Fibroblast of lung (primary cell): Measurements from ENCODE around the gene TNIP1. TPM values are rescaled to one million over a fixed set of nuclear protein-coding genes. Genes with fewer than 3 reads are reported as not detected.

Experiments used
- DNase-seq, 2 donors: peaks; one replicate each; pipeline versions ENCODE4 v3.0.0 to v3.0.0-alpha.2; 2010; ENCODE audit warnings: low read depth in 2 of 2
- H2AFZ ChIP-seq: 2 replicates; pipeline ENCODE4 v1.5.1; 2012; ENCODE audit warnings: low read length, control low read depth, inconsistent platforms
- H3K27ac ChIP-seq: 2 replicates; pipeline ENCODE4 v1.5.1; 2011; ENCODE audit warnings: low read length, control low read depth; ENCODE audit not compliant: insufficient read depth
- H3K27me3 ChIP-seq: 2 replicates; pipeline ENCODE4 v1.5.1; 2011; ENCODE audit warnings: mild to moderate bottlenecking, low read length; ENCODE audit not compliant: control insufficient read depth, insufficient read depth
- H3K36me3 ChIP-seq: 2 replicates; pipeline ENCODE4 v1.5.1; 2011; ENCODE audit warnings: low read length; ENCODE audit not compliant: control insufficient read depth, insufficient read depth
- H3K4me1 ChIP-seq: 2 replicates; pipeline ENCODE4 v1.5.1; 2011; ENCODE audit warnings: low read length; ENCODE audit not compliant: control insufficient read depth, insufficient read depth; ENCODE audit errors: extremely low read depth
- H3K4me2 ChIP-seq: 2 replicates; pipeline ENCODE4 v1.5.1; 2011; ENCODE audit warnings: low read length, control low read depth; ENCODE audit not compliant: insufficient read depth; ENCODE audit errors: extremely low read depth
- H3K4me3 ChIP-seq, 4 experiments: fragments of 200-600 bp in 1 of 4; sonication (generic) in 1 of 4; replicated peaks in 1 of 4; 2 replicates each; pipeline ENCODE4 v1.5.1; 2011 to 2016; ENCODE audit warnings: low read length in 4 of 4, low read depth in 3 of 4, mild to moderate bottlenecking in 3 of 4, control low read depth in 2 of 4, inconsistent platforms in 1 of 4, mixed read lengths in 1 of 4; ENCODE audit not compliant: insufficient read depth in 1 of 4; ENCODE audit errors: control extremely low read depth in 1 of 4
- H3K79me2 ChIP-seq: 2 replicates; pipeline ENCODE4 v1.5.1; 2012; ENCODE audit warnings: mild to moderate bottlenecking, low read length, inconsistent platforms; ENCODE audit not compliant: control insufficient read depth, insufficient read depth
- H3K9ac ChIP-seq: 2 replicates; pipeline ENCODE4 v1.5.1; 2011; ENCODE audit warnings: mild to moderate bottlenecking, low read length, control low read depth; ENCODE audit not compliant: insufficient read depth
- H3K9me3 ChIP-seq: 2 replicates; pipeline ENCODE4 v1.5.1; 2012; ENCODE audit warnings: low read depth, low read length; ENCODE audit not compliant: control insufficient read depth, insufficient read depth
- H4K20me1 ChIP-seq: 2 replicates; pipeline ENCODE4 v1.5.1; 2011; ENCODE audit warnings: low read length; ENCODE audit not compliant: control insufficient read depth, insufficient read depth; ENCODE audit errors: extremely low read depth
- EZH2 ChIP-seq: IDR thresholded peaks from 2 replicates; pipeline ENCODE4 v1.5.1; 2012; ENCODE audit warnings: low read length, control low read depth, mild to moderate bottlenecking; ENCODE audit errors: missing control alignments
- polyA plus RNA-seq, 2 donors: library from polyadenylated mRNA; depleted of rRNA in 1 of 2; stranded (reverse) in 1 of 2; unstranded in 1 of 2; fragments of >200 nt; gene quantifications; 2 replicates each; pipeline ENCODE4 v1.2.1, GENCODE V29; 2011 to 2012; ENCODE audit warnings: missing spikeins in 1 of 2
- total RNA-seq: library from RNA; depleted of rRNA; stranded (reverse); fragments of >200 nt; gene quantifications from 2 replicates; pipeline ENCODE4 v1.2.1, GENCODE V29; 2014
- TF ChIP-seq, protein P1 (sequence below), 2 donors: IDR thresholded peaks in 1 of 2; conservative IDR thresholded peaks in 1 of 2; 1 replicate in 1 of 2; 2 replicates in 1 of 2; pipeline ENCODE4 v1.5.1; 2011 to 2012; ENCODE audit warnings: low read length in 2 of 2, control low read depth in 1 of 2, inconsistent platforms in 1 of 2, low read depth in 1 of 2, mild to moderate bottlenecking in 1 of 2

TNIP1 gene
- total and polyA plus RNA-seq, 2 donors (not counting 1 experiment from before 2014, with no cell fraction given) = 47.2 to 59.1 TPM

DNA sequence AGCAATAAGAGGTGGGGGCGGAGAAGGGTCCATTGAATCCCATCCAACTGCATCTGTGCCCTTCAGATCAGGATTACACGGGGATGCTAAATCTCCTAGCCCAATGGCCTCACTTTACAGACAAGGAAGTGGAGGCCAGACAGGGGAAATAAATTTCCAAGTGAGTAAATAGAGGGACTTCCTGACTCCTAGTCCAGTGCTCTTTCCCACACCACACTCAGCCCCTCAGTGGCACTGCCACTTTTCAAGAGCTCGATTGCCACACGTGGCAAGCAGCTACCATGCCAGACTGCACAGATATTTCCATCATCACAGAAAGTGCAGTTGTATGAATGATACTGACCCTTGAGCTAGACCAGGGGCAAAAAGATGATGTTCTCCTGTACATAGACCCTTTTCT lies 8.2 kb upstream of the TNIP1 start:
- no peaks in the 10 kb centered on the region for H3K36me3 ChIP-seq
- no peak overlapping the region for H3K27ac ChIP-seq
- H2AFZ ChIP-seq = no peak overlapping the region
- no peaks in the 10 kb centered on the region for H3K27me3 ChIP-seq
- peaks cover 16% of the 10 kb centered on the region for H3K4me1 ChIP-seq
- DNase-seq = no peak
- no peaks in the 10 kb centered on the region for H4K20me1 ChIP-seq
- no peak overlapping the region for H3K4me3 ChIP-seq
- H3K79me2 ChIP-seq = no peaks in the 10 kb centered on the region
- H3K9ac ChIP-seq = no peak overlapping the region
- H3K4me2 ChIP-seq = no peak overlapping the region
- no peaks in the 10 kb centered on the region for H3K9me3 ChIP-seq
- TF ChIP-seq, protein P1, sequence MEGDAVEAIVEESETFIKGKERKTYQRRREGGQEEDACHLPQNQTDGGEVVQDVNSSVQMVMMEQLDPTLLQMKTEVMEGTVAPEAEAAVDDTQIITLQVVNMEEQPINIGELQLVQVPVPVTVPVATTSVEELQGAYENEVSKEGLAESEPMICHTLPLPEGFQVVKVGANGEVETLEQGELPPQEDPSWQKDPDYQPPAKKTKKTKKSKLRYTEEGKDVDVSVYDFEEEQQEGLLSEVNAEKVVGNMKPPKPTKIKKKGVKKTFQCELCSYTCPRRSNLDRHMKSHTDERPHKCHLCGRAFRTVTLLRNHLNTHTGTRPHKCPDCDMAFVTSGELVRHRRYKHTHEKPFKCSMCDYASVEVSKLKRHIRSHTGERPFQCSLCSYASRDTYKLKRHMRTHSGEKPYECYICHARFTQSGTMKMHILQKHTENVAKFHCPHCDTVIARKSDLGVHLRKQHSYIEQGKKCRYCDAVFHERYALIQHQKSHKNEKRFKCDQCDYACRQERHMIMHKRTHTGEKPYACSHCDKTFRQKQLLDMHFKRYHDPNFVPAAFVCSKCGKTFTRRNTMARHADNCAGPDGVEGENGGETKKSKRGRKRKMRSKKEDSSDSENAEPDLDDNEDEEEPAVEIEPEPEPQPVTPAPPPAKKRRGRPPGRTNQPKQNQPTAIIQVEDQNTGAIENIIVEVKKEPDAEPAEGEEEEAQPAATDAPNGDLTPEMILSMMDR (conservative IDR thresholded peaks at IDR 0.05 in 1 of 2, IDR thresholded peaks at IDR 0.05 in 1 of 2; ENCODE audit: low read depth in 1 of 2, low read length in 2 of 2) = no peak
- TF ChIP-seq EZH2 = no peak

DNA sequence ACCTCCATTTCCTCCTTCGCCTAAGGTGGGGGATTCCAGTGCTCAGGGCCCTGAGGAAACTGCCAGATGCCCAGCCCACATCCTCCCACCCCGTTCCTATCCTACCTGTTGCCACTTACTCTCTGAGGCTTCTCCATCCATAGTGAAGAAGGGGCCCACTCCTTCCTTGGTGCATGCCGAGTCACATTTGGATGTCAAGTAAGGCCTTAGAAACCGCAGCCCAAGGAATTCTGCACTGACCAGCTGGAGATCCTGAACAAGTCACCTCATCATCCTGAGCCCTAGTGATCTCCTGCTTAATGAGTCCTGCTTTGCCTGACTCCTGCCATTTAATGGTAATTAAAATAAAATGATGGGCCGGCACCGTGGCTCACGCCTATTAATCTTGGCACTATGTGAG lies 6.7 kb upstream of the TNIP1 start:
- Histone ChIP-seq H3K36me3 (no peaks in the 10 kb centered on the region), H3K4me2 (no peak overlapping the region), H3K4me3 (no peak overlapping the region), H4K20me1 (no peaks in the 10 kb centered on the region), H3K27ac (no peak overlapping the region), H2AFZ (no peak overlapping the region), H3K27me3 (no peaks in the 10 kb centered on the region), H3K9ac (no peak overlapping the region), H3K79me2 (no peaks in the 10 kb centered on the region), H3K9me3 (no peaks in the 10 kb centered on the region), H3K4me1 (peaks cover 5% of the 10 kb centered on the region)
- DNase-seq = no peak
- TF ChIP-seq, protein P1 (conservative IDR thresholded peaks at IDR 0.05 in 1 of 2, IDR thresholded peaks at IDR 0.05 in 1 of 2; ENCODE audit: low read depth in 1 of 2, low read length in 2 of 2) = no peak
- no peak for TF ChIP-seq EZH2

DNA sequence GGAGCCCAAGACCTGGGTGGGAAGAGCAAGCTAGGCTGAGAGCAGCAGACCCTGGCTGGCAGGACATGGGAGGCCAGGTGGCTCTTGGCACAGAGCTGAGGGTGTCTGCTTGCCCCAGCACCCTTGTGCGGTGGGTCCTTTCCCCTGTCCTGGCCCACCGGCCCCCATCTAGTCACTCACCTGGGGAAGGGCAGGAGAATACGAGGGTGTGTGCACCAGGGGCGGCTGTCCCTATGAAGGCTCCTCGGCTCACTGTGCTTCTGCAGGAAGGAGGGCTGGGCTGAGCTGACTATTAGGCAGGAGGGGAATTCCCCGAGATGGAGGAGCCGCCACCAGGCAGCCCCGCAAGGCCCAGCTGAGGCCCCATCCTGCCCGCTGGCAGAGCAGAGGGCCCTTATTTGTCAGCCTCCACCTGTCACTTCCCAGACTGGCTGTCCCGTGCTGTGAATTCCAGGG lies 6.1 kb upstream of the TNIP1 start:
- H3K27me3 ChIP-seq = no peaks in the 10 kb centered on the region
- no peaks in the 10 kb centered on the region for H3K36me3 ChIP-seq
- H3K4me2 ChIP-seq = no peak overlapping the region
- no peaks in the 10 kb centered on the region for H4K20me1 ChIP-seq
- DNase-seq = no peak
- H3K79me2 ChIP-seq = no peaks in the 10 kb centered on the region
- no peak overlapping the region for H3K27ac ChIP-seq
- peaks cover 6% of the 10 kb centered on the region for H3K4me1 ChIP-seq
- H3K9ac ChIP-seq = no peak overlapping the region
- no peak overlapping the region for H2AFZ ChIP-seq
- no peaks in the 10 kb centered on the region for H3K9me3 ChIP-seq
- H3K4me3 ChIP-seq = no peak overlapping the region
- TF ChIP-seq EZH2 = no peak
- TF ChIP-seq, protein P1 (conservative IDR thresholded peaks at IDR 0.05 in 1 of 2, IDR thresholded peaks at IDR 0.05 in 1 of 2; ENCODE audit: low read depth in 1 of 2, low read length in 2 of 2) = no peak
